ENCODE results near the gene SKIC8.

SKIC8 gene

GRCh38 chr15:78291698-78292097, 7.7 kb downstream of the SKIC8 start:
- no peak for DNase-seq (ENCODE audit: low read depth)

- DNase-seq (ENCODE audit: low read depth): no peak
These were observed 8.4 kb downstream of the SKIC8 start for GRCh38 chr15:78291052-78291451.

- DNase-seq (ENCODE audit: low read depth): no peak
These were observed 9.2 kb downstream of the SKIC8 start for GRCh38 chr15:78290222-78290621.

- DNase-seq (ENCODE audit: low read depth): no peak
These were observed 14.7 kb downstream of the SKIC8 start for GRCh38 chr15:78284758-78285157.

- no peak for DNase-seq (ENCODE audit: low read depth)
These were observed 17.1 kb downstream of the SKIC8 start for GRCh38 chr15:78282324-78282723.

GRCh38 chr15:78280319-78281072, 18.9 kb downstream of the SKIC8 start:
- no peak for DNase-seq (ENCODE audit: low read depth)

- no peak for DNase-seq (ENCODE audit: low read depth)
These were observed 23.1 kb downstream of the SKIC8 start for GRCh38 chr15:78276064-78276943.

- no peak for DNase-seq (ENCODE audit: low read depth)
These were observed 24.4 kb downstream of the SKIC8 start for GRCh38 chr15:78274994-78275393.

- no peak for DNase-seq (ENCODE audit: low read depth)
These were observed 26.6 kb downstream of the SKIC8 start for GRCh38 chr15:78272776-78273175.

GRCh38 chr15:78272316-78272715, 27.1 kb downstream of the SKIC8 start:
- DNase-seq (ENCODE audit: low read depth): no peak

- no peak for DNase-seq (ENCODE audit: low read depth)
These were observed 32.6 kb downstream of the SKIC8 start for GRCh38 chr15:78266806-78267205.

- DNase-seq (ENCODE audit: low read depth): no peak
These were observed 33.2 kb downstream of the SKIC8 start for GRCh38 chr15:78266229-78266628.

- DNase-seq (ENCODE audit: low read depth): peak; percentile 42
These were observed 33.6 kb downstream of the SKIC8 start for GRCh38 chr15:78265752-78266224.

GRCh38 chr15:78265137-78265460, 34.3 kb downstream of the SKIC8 start:
- DNase-seq (ENCODE audit: low read depth): no peak

- DNase-seq (ENCODE audit: low read depth): no peak
These were observed 34.9 kb downstream of the SKIC8 start, which contains the start of gene DNAJA4 for GRCh38 chr15:78264304-78265136. TSS of gene DNAJA4 (plus strand) at chr15:78264562. CDS start at chr15:78264764, 202 bp downstream.

GRCh38 chr15:78263907-78264303, 35.5 kb downstream of the SKIC8 start:
- DNase-seq (ENCODE audit: low read depth): no peak

- no peak for DNase-seq (ENCODE audit: low read depth)
These were observed 36.0 kb downstream of the SKIC8 start for GRCh38 chr15:78263351-78263781.

GRCh38 chr15:78261062-78261461, 38.3 kb downstream of the SKIC8 start:
- DNase-seq (ENCODE audit: low read depth): no peak

- DNase-seq (ENCODE audit: low read depth): no peak
These were observed 38.9 kb downstream of the SKIC8 start for GRCh38 chr15:78260489-78260888.

- DNase-seq (ENCODE audit: low read depth): no peak
These were observed 40.2 kb downstream of the SKIC8 start for GRCh38 chr15:78259232-78259631.

GRCh38 chr15:78257681-78258080, 41.7 kb downstream of the SKIC8 start:
- DNase-seq (ENCODE audit: low read depth): no peak

GRCh38 chr15:78256044-78256437, 43.4 kb downstream of the SKIC8 start:
- DNase-seq (ENCODE audit: low read depth): no peak

Measured in ELR (cell line).